Activated T-cell treated with anti-CD3 and anti-CD28 coated beads for 4 hours (primary cell): ENCODE data around the gene UGT1A7.
"Not testable (repeated sequence)": the region's sequence is repeated elsewhere in the genome, so short reads cannot be mapped to it uniquely, and the experiment has no call there.

Source experiments
- DNase-seq: peaks from one replicate; pipeline ENCODE4 v3.0.0-alpha.2; 2020

The UGT1A7 gene

DNA sequence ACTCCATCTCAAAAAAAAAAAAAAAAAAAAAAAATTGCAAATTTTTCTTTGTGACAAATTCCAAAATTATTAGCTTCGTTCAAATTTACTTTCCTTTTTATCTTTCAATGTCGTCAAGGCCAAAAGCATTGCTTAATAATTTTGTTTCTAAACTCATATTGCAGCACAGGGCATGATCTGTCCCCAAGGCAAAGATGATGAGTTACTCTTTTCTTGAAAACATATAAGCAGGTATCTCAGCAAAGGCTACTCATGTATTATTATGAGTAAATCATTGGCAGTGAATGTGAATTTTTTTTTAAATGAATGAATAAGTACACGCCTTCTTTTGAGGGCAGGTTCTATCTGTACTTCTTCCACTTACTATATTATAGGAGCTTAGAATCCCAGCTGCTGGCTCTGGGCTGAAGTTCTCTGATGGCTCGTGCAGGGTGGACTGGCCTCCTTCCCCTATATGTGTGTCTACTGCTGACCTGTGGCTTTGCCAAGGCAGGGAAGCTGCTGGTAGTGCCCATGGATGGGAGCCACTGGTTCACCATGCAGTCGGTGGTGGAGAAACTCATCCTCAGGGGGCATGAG is at the start of gene UGT1A7:
UGT1A7 (plus strand) TSS at position 381 of the 579 bp plus-strand sequence; CDS start at position 418, 37 bp downstream.
- DNase-seq, result no peak

DNA sequence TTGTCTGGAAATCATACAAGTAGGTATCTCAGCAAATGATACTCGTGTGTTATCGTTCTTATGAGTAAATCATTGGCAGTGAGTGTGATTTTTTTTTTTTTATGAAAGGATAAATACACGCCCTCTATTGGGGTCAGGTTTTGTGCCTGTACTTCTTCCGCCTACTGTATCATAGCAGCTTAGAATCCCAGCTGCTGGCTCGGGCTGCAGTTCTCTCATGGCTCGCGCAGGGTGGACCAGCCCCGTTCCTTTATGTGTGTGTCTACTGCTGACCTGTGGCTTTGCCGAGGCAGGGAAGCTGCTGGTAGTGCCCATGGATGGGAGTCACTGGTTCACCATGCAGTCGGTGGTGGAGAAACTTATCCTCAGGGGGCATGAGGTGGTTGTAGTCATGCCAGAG is 45.4 kb upstream of the UGT1A7 start, which contains the start of gene UGT1A10:
UGT1A10 (plus strand) TSS at position 143 of the 400 bp plus-strand sequence; CDS start at position 218, 75 bp downstream.
- not testable (repeated sequence) for DNase-seq

DNA sequence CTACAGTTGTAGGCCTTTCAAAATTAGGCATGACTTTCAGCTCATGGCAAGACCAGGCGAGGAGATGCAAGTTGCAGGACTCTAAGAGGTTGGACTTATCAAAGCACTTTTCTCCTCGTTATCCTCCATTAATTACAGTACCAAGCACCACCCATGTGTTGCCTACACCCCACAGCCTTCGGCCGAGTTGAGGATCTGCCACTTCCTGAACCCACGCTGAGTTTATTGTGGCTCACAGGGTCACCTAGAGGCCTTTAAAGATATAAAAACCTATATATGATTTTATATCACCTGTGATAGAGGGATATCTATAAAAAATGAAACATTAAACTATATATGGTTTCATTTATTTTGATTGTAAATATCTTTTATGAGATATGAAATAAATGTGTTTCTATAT is 42.9 kb upstream of the UGT1A7 start:
- no peak for DNase-seq

DNA sequence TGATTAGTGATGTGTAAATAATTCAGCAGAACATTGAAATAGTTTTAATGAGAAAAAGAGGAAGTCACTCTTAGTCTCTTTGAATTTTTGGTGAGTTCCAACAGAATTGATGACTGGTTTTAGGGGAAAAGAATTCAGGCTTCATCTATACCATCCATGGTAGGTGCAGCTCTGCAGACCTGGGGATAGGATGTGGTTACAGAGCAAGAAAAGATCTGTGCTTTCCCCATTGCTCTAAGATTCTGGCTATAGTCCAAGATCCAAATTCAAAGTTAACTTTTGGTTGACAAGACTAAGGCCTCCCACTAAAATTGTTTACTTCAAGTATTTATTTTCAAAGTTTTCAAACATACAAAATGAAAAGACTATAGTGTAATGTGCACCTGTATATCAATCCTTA is 41.8 kb upstream of the UGT1A7 start:
- DNase-seq, result no peak

DNA sequence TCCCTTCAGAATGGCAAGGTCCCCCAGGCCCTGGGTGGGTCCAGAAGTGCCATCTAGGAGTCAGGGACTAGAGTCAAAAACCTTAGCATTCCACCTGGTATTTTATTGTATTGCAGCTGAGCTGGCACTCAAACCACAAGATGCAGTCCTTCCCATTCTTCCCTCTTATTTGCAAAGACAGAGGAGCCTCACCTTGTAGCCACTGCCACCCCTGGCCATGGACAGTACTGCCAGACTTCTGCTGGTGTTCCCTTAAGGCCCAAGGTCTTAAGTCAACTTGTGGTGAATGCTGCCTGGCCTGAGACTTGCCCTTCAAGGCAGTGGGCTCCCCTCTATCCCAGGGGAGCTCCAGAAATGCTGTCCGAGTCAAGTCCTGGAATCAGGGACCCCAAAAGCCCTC is 38.6 kb upstream of the UGT1A7 start:
- no peak for DNase-seq

DNA sequence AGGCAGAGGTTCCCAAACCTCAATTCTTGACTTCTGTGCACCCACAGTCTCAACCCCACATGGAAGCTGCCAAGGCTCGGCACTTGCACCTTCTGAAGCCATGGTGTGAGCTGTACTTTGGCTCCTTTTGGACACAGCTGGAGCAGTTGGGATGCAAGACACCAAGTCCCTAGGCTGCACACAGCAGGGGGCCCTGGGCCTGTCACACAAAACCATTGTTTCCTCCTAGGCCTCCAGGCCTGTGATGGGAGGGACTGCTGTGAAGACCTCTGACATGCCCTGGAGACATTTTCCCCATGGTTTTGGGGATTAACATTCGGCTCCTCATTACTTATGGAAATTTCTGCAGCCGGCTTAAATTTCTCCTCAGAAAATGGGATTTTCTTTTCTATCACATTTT is 35.7 kb upstream of the UGT1A7 start:
- not testable (repeated sequence) for DNase-seq

DNA sequence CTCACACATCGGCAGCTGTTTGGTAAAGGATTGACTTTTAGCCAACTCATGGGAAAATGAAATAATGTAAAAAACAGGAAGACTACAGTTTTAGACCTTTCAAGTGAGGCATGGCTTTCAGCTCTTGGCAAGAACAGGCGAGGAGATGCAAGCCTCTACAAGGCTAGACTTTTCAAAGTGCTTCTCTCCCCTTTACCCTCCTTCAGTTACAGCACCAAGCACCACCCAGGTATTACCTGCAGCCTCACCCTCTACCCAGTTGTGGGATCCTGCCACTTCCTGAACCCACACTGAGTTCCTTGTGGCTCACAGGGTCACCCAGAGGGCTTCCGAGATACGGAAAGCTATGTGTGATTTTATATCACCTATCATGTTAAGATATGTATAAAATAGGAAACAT is 30.7 kb upstream of the UGT1A7 start:
- no peak for DNase-seq

DNA sequence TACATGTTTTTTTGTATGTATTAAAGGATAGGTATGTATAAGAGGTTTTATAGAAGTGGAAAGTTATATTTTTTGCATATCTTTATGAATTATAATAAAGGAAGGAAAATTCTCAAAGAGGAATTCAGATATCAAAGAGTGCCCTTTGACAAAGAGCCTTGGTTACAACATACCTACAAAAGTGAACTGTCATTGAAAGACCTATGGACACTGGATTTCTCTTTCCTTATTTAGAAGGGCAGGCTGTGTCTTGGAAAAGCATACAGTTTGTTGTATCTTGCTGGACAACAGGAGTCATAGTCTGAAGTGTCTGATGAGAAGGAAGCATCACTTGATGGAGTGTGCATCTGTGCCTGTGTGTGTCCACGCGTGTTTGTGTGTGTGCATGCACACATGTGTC is 30.3 kb upstream of the UGT1A7 start:
- DNase-seq, result no peak

DNA sequence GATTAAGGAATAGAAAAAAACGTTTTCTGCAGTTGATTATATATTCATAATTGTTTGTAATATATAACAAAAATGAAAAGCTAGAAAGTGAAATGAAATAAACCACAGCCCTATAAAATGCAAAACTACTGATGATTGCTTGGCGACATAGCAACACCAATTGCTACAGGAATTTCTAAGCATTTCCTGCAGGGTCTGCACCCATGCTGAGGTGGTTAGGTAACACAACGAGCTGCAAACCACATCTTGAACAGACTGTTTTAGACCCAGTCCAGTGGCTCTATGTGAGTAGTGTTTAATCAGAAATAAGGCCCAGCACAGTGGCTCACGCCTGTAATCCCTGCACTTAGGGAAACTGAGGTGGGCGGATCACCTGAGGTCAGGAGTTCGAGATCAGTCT is 27.2 kb upstream of the UGT1A7 start:
- no peak for DNase-seq

DNA sequence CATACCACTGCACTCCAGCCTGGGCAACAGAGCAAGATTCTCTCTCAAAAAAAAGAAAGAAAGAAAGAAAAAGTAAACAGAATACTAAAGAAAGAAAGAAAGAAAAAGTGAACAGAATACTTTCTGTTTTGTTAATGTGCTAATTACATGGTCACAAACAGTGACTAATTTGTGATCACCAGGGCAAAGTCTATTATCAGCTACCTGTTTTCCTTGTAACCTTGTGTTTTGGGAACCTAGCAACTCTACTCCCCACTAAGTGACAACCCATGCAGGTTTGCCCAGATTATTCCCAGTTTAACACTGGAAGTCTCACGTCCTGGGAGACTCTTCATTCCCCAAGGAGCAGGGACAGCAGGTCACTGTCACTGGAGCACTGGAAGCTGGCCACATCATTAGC is 26.7 kb upstream of the UGT1A7 start:
- DNase-seq, result no peak

DNA sequence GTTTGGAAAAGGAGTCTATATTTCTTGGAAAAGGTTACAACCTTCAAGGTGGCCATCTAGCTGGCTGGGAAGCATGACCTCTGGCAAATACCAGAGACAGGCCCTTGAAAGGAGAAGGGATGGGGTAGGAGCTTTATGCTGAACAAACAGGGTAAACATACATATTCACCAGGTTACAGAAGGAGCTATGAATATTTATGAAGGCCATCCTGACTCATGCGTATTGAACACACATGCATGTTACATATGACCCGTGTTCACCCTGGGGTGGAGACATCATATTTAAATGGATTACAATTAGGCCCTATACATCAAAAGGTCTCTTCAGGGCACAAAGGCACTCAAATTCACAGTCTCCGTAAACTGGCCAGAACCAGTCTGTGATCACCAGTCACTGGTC is 25.8 kb upstream of the UGT1A7 start:
- not testable (repeated sequence) for DNase-seq

DNA sequence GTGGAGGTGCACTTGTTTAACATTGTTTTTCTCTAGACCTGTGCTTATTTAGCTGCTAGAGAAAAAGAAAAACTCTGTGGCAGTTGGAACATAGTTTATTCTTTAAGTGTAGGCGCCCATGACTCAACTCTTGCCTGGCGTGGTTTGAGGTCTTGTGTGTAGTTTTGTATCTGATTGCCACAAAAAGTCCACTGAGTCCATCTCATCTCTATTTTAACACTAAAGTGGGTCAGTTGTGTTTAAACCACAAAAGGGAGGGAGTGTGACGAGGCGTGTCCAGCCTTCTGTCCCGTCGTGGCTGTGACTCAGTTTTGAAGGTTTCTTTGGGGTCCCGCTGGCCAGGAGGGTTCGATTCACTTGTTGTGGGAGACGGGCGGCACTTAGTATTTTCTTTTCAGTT is 25.3 kb upstream of the UGT1A7 start:
- no peak for DNase-seq

DNA sequence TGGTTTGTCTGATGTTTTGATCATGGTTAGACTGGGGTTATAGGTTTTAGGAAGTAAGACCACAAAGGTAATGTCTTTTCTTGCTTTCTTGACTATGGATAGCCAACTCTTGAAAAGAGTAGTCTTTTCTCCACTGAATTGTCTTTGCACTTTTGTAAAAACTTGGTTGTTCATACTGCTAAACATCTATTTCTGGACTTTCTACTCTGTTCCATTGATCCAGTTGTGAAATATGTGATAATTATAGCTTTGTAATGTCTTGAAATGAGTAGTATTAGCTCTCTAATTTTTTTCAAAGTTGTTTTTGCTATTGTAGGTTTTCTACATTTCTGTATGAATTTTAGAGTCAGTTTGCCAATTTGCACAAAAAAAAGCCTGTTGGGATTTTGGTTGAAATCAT is 23.1 kb upstream of the UGT1A7 start:
- DNase-seq, result no peak

DNA sequence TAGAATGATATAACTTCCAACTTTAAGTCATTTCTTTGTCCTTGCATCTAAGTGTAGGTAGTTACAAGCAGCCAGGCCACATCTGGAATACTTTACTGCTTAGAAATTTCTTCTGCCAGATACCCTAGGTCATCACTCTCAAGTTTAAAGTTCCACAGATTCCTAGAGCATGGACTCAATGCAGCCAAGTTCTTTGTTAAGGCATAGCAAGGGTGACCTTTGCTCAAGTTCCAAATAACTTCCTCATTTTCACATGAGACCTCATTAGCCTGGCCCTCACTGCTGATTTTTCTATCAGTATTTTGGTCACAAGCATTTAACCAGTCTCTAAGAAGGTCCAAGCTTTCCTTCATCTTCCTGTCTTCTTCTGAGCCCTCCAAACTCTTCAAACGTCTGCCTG is 17.8 kb upstream of the UGT1A7 start:
- no peak for DNase-seq

DNA sequence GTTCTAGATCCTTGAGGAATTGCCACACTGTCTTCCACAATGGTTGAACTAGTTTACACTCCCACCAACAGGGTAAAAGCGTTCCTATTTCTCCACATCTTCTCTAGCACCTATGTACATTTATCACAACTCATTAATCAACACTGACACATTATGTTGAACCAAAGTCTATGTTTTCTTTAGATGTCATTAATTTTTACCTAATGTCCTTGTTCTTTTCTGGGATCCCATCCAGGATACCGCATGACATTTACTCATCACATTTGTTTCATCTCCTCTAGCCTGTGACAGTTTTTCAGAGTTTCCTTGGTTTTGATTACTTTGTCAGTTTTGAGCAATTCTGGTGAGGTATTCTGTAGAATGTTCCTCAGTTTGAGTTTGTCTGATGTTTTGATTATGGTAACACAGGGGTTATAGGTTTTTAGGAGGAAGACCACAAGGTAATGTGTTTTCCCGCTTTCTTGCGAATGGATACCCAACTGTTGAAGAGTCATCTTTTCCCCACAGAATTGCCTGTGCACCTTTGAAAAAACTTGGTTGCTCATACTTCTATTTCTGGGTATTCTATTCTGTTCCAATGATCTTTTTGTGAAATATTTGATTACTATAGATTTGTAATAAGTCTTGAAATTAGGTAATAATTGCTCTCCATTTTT is 13.0 kb upstream of the UGT1A7 start:
- no peak for DNase-seq

DNA sequence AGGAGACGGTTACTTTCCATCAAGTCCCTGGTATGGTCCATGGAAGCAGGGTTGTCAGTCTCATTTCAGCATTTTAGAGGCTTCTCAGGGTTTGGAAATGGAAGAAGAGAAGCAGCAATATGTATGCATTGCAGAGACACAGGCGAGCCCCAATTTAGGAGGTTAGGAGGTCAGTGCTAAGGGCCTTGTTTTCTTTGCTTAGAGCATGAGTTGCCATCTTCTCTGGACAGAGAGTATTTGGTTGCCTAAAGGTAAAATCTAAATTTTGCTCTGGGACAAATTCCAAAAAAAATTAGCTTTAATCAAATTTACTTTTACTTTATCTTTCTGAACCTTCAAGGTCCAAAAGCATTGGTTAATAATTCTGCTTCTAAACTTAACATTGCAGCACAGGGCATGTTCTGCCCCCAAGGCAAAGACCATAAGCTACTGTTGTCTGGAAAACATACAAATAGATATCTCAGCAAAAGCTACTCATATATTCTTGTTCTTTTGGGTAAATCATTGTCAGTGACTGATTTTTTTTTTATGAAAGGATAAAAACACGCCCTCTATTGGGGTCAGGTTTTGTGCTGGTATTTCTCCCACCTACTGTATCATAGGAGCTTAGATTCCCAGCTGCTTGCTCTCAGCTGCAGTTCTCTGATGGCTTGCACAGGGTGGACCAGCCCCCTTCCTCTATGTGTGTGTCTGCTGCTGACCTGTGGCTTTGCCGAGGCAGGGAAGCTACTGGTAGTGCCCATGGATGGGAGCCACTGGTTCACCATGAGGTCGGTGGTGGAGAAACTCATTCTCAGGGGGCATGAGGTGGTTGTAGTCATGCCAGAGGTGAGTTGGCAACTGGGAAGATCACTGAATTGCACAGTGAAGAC is 10.2 kb upstream of the UGT1A7 start, which contains the start of gene UGT1A9:
UGT1A9 (plus strand) TSS at position 609 of the 872 bp plus-strand sequence; CDS start at position 646, 37 bp downstream.
- DNase-seq, result no peak

DNA sequence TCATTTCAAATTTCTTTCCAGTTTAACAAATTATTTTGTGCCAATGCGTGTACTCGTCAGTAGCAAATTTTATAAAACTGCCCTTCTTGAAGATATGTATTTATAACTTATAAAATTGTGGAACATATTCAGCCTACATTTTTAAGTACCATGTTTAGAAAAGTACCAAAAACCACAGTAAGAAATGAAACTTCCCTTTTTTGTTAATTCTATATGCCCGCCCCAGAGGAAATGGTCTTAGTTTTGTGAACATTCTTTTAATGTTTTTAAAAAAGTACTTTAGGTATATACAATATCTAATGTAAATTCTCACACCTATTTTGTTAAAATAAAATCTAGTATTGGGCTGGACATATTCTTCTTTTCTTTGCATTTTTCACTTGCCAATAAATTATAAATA is 8.8 kb upstream of the UGT1A7 start:
- no peak for DNase-seq

DNA sequence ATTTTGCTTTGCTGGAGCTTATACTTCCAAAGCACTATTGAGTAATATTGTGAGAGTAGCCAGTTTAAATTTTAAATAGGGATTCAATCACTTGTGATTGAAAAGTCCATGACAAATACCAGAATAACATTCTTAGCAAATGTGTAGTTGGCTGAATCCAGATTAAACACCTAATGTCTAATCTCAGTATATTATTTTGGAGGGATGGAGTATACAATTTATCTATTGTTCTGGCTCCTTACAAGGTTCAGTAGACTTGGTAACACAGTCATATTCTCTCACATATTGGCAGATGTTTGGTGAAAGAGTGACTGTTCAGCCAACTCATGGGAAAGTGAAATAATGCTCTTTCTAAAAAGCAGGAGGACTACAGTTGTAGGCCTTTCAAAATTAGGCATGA is 7.8 kb upstream of the UGT1A7 start:
- no peak for DNase-seq

DNA sequence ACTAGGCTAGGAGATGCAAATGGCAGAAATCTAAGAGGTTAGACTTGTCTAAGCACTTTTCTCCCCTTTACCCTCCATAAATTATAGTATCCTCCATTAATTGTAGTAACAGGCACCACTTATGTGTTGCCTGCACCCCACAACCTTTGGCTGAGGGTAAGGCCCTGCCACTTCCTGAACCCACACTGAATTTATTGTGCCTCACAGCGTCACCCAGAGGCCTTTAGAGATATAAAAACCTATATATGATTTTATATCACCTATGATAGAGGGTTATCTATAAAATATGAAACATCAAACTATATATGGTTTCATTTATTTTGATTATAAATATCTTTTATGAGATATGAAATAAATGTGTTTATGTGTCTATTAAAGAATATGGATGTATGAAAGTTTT is 7.4 kb upstream of the UGT1A7 start:
- no peak for DNase-seq

DNA sequence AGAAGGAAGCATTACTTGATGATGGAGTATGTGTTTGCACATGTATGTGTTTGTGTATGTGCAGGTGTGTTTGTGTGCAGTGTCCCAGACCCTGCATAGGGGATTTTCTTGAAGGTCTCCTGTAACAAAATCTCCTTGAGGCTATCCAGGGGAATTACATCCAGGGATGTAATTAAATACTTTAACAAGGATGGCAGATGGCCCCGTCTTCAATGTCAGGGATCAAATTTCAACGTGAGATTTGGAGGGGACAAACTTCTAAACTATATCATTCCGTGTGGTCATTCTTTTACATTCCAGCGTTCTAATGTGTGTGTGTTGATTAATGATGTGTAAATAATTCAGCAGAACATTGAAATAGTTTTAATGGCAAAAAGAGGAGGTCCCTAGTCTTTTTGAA is 6.7 kb upstream of the UGT1A7 start:
- DNase-seq, result no peak

DNA sequence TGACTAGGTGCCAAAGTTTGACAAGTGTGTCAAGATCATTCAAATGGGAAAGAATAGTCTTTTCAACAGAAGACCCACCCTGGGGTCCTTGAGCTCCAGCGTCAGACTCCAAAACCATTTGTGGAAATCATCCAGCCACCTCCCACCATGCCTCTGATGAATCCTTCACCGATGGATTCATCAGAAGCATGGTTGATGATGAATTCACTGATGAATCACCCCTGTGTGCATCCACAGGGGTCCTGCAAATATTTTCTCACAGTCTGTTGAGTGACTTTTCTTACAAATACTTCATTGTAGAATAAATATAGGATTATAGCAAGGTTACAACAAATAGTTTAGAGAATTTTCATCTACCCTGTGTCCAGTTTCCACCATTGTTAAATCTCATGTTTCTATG is 5.7 kb upstream of the UGT1A7 start:
- no peak for DNase-seq

DNA sequence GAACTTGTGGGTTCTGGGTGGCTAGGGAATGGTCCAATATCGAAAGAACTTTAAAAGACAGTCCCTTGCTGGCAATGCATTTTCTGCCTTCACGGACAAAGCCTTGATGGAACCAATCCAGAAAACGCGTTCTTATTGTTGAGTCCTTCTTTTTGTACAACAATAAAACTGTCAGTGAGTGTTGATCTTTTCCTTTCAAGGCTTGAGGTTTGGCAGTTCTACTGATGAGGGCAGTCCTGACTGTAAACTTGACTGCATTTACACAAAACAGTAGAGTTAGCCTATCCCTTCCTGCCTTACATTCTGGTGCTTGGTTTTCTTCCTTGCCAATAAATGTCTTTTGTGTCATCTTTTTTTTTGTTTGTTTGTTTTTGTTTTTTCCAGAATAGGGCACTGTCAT is 2.5 kb upstream of the UGT1A7 start:
- DNase-seq, result no peak

DNA sequence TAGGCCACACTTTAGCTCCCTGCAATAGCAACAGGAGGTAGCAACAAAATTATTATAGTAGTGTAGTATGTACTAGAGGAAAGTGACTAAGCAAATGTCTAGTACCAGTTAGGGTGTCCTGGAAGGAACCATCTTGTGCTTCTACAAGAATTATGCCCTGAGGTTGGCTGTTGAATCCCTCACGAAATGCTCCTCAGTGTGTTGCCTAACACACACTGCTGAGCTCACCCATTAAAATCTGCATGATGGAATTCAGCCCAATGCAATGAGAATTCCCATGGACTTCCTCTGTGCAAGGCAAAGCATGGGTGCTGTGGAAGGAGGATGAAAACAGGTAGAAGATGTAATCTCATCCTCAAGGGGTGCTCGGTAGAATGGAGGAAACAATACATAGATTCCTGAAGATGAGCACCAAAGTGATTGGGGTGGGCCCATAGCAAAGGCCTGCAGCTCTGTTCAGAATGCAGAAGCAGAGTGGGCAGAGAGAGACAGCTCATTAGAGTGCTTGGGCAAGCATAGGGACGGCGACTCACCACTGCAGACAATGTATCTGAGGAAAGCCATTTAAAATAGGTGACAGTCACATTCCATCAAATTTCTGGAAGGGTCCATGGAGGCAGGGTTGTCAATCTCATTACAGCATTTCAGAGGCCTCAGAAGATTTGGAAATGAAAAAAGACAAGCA is 1.2 kb upstream of the UGT1A7 start:
- DNase-seq, result no peak
